ENCODE data around the gene SCOC.

GRCh38 chr4:140363558-140363957 lies 9.9 kb upstream of the SCOC start:
- TF ChIP-seq, protein P1, sequence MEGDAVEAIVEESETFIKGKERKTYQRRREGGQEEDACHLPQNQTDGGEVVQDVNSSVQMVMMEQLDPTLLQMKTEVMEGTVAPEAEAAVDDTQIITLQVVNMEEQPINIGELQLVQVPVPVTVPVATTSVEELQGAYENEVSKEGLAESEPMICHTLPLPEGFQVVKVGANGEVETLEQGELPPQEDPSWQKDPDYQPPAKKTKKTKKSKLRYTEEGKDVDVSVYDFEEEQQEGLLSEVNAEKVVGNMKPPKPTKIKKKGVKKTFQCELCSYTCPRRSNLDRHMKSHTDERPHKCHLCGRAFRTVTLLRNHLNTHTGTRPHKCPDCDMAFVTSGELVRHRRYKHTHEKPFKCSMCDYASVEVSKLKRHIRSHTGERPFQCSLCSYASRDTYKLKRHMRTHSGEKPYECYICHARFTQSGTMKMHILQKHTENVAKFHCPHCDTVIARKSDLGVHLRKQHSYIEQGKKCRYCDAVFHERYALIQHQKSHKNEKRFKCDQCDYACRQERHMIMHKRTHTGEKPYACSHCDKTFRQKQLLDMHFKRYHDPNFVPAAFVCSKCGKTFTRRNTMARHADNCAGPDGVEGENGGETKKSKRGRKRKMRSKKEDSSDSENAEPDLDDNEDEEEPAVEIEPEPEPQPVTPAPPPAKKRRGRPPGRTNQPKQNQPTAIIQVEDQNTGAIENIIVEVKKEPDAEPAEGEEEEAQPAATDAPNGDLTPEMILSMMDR (IDR thresholded peaks at IDR 0.05): no peak
- TF ChIP-seq ZFX (IDR thresholded peaks at IDR 0.05; ENCODE audit: borderline replicate concordance): no peak
